ENCODE data around the gene MCTP1.
"Not testable (repeated sequence)": the region's sequence is repeated elsewhere in the genome, so short reads cannot be mapped to it uniquely, and the experiment has no call there.

Gene MCTP1

GRCh38 chr5:94856257-94856800 lies 428.6 kb downstream of the MCTP1 start:
- DNase-seq: no peak

- no peak for DNase-seq
These were observed 429.4 kb downstream of the MCTP1 start for GRCh38 chr5:94855543-94855942.

- DNase-seq: no peak
These were observed 431.8 kb downstream of the MCTP1 start for GRCh38 chr5:94853120-94853519.

DNA sequence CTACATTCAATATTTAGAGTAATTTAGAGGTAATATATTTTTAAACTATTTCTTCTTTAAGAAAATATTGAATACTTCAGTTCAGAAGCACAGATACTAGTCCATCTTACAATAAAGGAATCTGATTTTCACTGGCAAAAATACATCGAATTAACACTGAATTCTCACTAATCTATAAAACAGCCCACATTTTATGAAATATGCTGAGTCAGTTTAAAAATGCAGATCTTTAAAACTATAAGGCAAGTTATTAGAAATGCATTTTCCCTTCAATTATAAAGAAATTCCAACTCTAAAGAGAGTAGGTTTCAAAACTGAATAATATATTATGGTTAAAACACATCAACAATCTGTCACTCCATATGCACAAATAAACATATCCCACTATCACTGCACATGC lies 433.9 kb downstream of the MCTP1 start:
- DNase-seq: no peak

DNA sequence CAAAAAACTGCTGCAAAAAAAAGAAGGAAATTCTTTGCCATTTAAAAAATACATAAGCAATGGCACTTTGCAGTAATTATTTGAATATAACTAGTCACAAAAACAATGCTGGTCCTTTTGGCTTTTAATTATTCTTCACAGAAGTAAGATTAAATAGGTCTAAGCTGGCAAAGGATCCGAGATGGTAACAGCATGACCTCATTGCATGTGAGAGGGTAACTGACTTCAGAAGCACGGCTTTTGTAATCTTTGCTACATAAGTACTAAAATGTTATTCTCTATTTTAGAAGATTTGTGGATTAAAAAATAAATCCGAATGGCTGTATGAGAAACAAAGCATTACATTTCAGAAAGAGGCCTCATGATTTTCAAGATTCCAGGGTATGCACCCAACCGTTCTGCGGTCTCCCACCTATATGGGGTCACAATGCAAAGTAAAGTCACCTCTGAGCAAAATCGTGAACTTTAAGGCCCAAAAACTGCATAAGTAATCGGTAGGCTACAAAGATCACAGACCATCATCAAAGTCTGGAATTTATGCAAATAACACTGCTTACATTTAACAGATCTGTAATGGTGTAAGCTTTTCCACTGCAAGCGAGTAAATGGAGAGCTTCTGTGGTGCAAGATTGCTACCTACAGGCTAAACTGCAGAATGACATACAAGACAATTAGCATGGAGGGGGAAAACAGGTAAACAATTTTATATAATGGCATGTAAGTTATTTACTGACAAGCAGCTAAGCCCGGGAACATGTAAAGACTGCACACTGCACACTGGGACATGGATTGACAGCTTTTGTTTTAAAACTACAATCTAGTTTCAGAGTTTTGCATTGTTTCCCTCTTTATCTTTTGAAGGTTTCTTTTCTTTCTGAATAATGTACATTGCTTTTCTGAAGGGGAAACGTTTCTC lies 434.8 kb downstream of the MCTP1 start:
- DNase-seq: peak; percentile 61 to 72

DNA sequence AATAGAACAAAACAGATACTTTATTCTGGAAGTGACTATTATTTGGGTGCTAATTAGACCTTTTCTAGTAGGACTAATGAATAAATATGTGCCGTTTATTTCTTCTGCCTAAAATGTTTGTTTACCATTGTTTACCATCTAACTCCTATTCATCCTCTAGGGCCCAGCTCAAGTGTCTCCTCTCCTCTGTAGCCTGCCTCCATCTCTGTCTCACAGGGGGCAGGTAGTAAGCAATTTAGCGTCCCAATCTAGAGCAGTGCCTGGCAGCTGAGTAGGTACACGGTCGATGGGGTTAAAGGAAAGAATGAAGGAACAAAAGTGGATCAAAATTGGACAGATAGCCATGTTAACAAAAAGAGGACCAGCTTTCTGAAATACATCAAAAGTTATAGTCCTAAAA lies 435.6 kb downstream of the MCTP1 start:
- DNase-seq: no peak

- no peak for DNase-seq
These were observed 437.2 kb downstream of the MCTP1 start for GRCh38 chr5:94847726-94848125.

DNA sequence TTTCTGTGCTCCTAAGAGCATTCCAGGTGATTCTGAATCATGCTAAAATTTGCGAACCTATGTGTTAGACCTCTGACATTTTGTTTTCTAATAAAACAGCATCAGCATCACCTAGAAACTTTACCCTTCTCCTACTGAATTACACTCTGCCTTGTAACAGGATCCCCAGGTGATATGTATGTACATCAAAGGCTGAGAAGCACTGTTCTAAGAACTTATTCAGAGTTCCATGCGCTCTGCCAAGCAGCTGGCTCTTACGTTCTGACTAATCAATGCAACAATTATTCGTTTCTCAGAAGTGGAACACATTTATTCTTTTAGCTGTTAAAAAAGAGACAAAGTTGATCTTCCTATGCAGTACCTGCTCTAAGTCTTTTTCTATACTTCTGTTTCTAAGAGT lies 437.9 kb downstream of the MCTP1 start:
- no peak for DNase-seq

- not testable (repeated sequence) for DNase-seq
These were observed 439.2 kb downstream of the MCTP1 start for GRCh38 chr5:94845696-94846095.

- no peak for DNase-seq
These were observed 443.1 kb downstream of the MCTP1 start for GRCh38 chr5:94841598-94842322.

DNA sequence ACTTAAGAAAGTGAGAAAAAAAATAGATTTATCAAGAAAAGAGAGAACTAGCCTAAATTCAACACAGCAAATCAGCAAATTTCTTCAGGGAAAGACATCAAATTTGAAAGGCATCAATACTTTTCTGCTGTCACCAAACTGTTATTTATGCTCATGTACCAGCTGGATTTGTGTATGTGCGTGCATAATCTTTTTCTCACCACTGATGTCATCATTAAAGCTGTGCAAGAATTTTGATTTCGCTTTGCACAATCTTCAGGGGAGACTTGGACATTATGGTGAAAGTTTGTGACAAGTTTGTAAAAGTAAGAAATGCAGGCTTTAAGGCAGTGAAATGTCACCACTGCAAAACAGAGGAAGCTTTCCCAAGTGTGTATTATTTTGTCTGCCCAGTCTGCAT lies 451.0 kb downstream of the MCTP1 start:
- no peak for DNase-seq

GRCh38 chr5:94832685-94833084 lies 452.2 kb downstream of the MCTP1 start:
- DNase-seq: no peak

GRCh38 chr5:94830520-94830919 lies 454.4 kb downstream of the MCTP1 start:
- peak; percentile 29 to 42 for DNase-seq

GRCh38 chr5:94828222-94828621 lies 456.7 kb downstream of the MCTP1 start:
- DNase-seq: not testable (repeated sequence)

- no peak for DNase-seq
These were observed 464.4 kb downstream of the MCTP1 start for GRCh38 chr5:94820488-94820887.

DNA sequence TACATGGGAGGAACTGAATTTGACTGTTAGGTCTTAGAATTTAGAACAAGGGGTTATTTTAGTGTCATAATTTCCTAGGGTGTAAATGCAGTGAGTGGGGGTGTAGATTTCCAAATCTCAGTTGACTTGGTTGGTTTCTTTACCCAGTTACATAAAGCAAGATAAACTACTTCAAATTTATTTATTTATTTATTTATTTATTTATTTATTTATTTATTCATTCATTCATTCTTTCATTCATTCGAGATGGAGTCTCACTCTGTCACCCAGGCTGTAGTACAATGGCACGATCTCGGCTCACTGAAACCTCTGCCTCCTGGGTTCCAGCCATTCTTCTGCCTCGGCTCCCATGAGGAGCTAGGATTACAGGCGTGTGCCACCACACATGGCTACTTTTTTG lies 466.0 kb downstream of the MCTP1 start:
- no peak for DNase-seq

- DNase-seq: no peak
These were observed 469.4 kb downstream of the MCTP1 start for GRCh38 chr5:94815313-94816039.

- DNase-seq: no peak
These were observed 472.7 kb downstream of the MCTP1 start for GRCh38 chr5:94812232-94812631.

DNA sequence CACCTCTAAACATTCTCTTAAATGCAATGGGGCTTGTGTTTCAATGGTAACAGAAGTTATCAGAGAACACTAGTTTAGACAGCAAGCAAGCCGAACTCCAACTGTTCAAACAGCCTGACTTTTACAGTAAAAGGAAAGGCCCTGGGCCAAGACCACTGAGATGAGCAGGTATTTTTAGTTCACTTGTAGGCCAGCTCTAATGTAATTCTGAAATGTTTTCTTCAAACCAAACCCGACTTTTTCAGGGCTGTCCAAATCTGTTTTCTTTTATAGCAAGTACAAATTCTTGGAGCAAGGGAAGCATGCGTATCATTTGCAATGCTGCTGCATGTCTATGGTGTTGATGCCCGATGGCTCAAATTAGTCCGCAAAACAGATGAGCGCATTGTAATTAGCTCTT lies 473.6 kb downstream of the MCTP1 start:
- DNase-seq: no peak

- DNase-seq: no peak
These were observed 474.0 kb downstream of the MCTP1 start for GRCh38 chr5:94810877-94811276.

DNA sequence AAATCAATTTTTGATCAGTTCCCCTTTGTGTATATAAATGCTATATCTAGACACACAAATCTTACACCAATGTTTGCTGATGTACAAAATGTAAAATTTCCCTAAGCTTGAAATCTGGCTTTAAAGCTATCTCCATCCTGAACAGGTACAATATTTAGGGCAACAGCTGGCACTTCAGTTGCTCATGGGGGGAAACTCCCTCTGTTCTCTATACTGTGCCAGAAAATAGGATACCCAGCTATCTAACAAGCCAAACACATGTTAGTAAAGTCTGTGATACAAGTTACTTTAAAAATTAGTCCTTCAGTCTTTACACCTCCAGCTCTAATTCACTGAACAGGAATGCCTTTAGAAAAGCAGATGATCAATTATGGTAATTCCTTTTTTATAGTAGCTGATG lies 474.6 kb downstream of the MCTP1 start:
- no peak for DNase-seq

DNA sequence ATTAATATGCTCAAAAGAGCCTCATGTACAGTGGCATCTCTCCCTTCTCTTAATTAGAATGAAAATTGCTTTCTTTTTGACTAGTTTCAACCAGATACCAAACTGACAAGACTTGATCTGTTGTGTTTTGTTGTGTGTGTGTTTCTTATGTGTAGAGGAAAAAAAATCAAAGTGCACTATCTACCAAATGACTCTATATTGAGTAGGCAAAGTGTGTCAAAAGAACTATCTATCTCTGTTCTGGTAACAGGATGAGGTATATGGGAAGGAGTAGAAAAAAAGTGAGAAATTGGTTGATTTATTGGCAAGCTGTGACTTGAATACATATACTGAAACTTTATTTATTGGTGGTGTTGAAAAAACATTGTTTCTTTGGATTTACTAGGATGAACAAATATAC lies 476.4 kb downstream of the MCTP1 start:
- DNase-seq: no peak

DNA sequence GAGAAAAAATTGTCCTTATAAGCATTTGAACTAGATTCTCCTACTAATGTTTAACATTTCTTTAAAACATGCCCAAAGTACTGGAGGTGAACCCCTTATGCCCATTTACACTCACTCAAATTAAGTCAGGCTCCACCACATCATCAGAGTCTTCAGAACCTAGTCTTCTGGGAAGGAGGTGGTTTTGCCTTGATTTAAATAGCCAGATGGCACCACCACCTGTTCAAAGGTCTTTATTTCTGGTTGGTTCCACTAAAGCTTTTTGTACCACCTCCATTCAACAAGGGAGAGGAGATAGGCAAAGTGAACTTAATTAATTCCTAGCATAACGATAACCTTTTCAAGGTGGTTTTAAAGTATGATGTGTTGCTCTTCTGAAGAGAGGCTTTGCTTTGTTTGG lies 476.9 kb downstream of the MCTP1 start:
- DNase-seq: no peak
